Activated T-helper 17 cell treated with anti-CD3 and anti-CD28 coated beads, Interleukin-2, amount 50 U/mL, for 72 hours (primary cell): ENCODE results near the gene NELFCD. TPM values are rescaled to one million over a fixed set of nuclear protein-coding genes. Genes with fewer than 3 reads are reported as not detected.
"Not testable (repeated sequence)": the region's sequence is repeated elsewhere in the genome, so short reads cannot be mapped to it uniquely, and the experiment has no call there.

ENCODE experiments used
- ATAC-seq: fragments of 150-1000 bp; cut with Tn5 transposase; replicated peaks from 2 replicates; pipeline ENCODE4 v1.10.0; 2021; ENCODE audit warnings: mild to moderate bottlenecking, moderate library complexity
- H3K27ac Mint-ChIP-seq: one replicate; pipeline ENCODE4 v1.8.0; 2022; ENCODE audit warnings: mixed read lengths
- H3K27me3 Mint-ChIP-seq: one replicate; pipeline ENCODE4 v1.8.0; 2022; ENCODE audit warnings: mixed read lengths
- H3K36me3 Mint-ChIP-seq: one replicate; pipeline ENCODE4 v1.8.0; 2022; ENCODE audit warnings: low read depth, mild to moderate bottlenecking, mixed read lengths
- H3K4me1 Mint-ChIP-seq: one replicate; pipeline ENCODE4 v1.8.0; 2022; ENCODE audit warnings: mixed read lengths
- H3K4me3 Mint-ChIP-seq: one replicate; pipeline ENCODE4 v1.8.0; 2022; ENCODE audit warnings: mild to moderate bottlenecking, mixed read lengths
- H3K9me3 Mint-ChIP-seq: one replicate; pipeline ENCODE4 v1.8.0; 2022; ENCODE audit warnings: mixed read lengths
- total RNA-seq, 2 donors: library from RNA; stranded (reverse); gene quantifications; one replicate each; pipeline ENCODE4 v1.2.3, GENCODE V29; 2022

NELFCD gene
- total RNA-seq, 2 donors from 2014 or later: 92.7 to 124 TPM

DNA sequence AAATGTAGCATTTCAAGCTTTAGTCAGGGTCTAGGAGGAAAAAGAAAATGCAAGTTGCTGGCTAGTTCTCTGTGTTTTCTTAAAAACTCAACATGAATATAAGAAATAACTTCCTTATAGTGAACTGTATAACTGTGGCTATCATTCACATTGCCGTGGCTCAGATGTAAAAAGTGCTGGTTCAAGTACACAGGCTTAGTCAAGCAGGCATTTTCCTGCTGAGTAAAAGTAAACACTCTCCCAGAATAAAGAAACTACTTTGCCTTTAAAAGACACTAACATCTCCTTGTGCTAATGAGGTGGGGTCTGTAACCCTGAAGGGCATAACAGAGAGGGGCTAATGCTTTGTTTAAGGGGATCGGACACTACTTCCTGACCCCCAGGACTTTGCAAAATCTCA, 47.8 kb downstream of the NELFCD start:
- no peaks in the 10 kb centered on the region for H3K9me3 Mint-ChIP-seq
- H3K27me3 Mint-ChIP-seq: no peaks in the 10 kb centered on the region
- peak overlapping the region; percentile 90 for H3K4me3 Mint-ChIP-seq
- H3K4me1 Mint-ChIP-seq: peaks cover 48% of the 10 kb centered on the region
- peaks cover 93% of the 10 kb centered on the region for H3K36me3 Mint-ChIP-seq
- ATAC-seq: no peak
- H3K27ac Mint-ChIP-seq: peak overlapping the region; percentile 52

- H3K9me3 Mint-ChIP-seq: no peaks in the 10 kb centered on the region
- peaks cover 38% of the 10 kb centered on the region for H3K4me1 Mint-ChIP-seq
- peak overlapping the region; percentile 40 for H3K27ac Mint-ChIP-seq
- H3K27me3 Mint-ChIP-seq: no peaks in the 10 kb centered on the region
- peak overlapping the region; percentile 90 for H3K4me3 Mint-ChIP-seq
- ATAC-seq: no peak
- H3K36me3 Mint-ChIP-seq: peaks cover 93% of the 10 kb centered on the region
These were observed 50.0 kb downstream of the NELFCD start for GRCh38 chr20:59030911-59031563.

GRCh38 chr20:59031564-59032022, 50.5 kb downstream of the NELFCD start:
- Mint-ChIP-seq H3K4me3 (peak overlapping the region; percentile 90), H3K36me3 (peaks cover 93% of the 10 kb centered on the region), H3K27ac (peak overlapping the region; percentile 40), H3K4me1 (peaks cover 38% of the 10 kb centered on the region), H3K27me3 (no peaks in the 10 kb centered on the region), H3K9me3 (no peaks in the 10 kb centered on the region)
- peak; percentile 18 for ATAC-seq

DNA sequence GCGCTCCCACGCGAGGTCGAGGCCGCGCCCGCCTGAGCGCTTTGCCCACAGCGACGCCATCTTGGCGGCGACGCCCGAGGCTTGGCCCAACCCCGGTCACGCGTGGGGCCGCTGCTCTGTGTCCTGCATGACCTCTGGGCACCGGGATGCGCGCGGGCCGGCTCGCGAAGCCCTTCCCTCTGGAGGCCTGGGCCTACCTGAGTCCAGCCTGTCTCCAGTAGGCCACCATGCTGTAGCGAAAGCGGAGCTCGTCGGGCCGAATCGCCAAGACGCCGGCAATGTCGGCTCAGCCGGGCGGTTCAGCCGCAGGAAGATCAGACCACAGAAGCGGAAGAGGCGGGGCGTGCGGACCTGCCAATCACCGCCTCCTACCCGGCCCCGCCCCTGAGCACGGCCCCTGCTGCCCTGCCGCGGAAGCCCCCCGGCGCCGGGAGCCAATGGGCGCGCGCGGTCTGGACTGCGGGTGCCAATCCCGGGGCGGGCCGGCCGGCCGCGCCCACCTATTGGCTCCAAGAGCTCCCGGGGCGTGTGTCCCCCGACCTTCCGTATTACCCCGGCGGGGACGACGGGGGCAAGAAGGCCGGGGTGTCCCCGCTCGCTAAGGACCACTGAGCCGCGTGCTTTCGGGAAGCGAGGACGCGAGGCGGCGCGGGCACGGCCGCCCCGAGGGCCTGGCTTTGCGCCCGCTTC, 51.1 kb downstream of the NELFCD start, which contains the start of gene ATP5F1E:
ATP5F1E (minus strand) TSS at position 313 of the 690 bp plus-strand sequence; CDS start at position 229, 84 bp downstream.
- peak within 1 kb of the TSS; percentile 40 for H3K27ac Mint-ChIP-seq
- H3K4me3 Mint-ChIP-seq: peak within 1 kb of the TSS; percentile 90
- peak; percentile 94 for ATAC-seq
- H3K27me3 Mint-ChIP-seq: no peaks in the 10 kb centered on the region
- no peaks in the 10 kb centered on the region for H3K9me3 Mint-ChIP-seq
- H3K36me3 Mint-ChIP-seq: peaks cover 93% of the 10 kb centered on the region
- H3K4me1 Mint-ChIP-seq: peaks cover 37% of the 10 kb centered on the region

DNA sequence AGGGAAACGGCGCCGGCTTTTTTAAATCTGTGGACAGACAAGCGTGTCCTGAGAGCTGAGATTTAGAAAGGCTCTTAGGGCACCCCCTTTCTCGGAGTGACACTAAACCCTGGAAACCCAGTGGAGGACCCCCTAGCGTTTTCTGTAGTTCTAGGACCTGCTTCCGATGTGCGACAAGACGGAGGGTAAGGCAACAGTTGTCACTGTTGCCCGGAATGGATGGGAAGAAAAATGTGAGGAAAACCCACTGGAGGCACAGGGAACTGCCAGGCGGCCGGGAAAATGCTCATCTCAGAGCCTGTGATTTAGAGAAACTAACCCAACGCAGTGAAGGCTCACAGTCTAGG, 51.6 kb downstream of the NELFCD start:
- H3K36me3 Mint-ChIP-seq: peaks cover 93% of the 10 kb centered on the region

DNA sequence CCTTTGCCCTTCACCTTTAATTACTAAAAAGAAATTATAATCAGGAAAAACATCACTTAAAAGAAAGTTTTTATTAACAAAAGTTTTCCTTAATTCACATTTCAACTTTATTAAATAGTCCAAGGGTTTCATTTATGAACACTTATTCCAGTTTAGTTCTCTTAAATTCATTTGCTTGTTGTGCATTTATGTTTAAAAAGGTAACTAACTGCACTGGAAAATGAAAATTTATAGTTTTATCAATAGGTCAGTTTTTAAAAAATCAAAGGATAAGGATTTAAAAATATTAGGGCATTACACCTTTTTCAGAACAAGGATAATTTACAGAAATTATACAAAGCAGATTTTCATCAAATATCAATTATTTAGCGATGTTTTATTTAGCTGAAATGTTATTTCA, 52.0 kb downstream of the NELFCD start:
- no peak for ATAC-seq
- Mint-ChIP-seq H3K4me3 (peak overlapping the region; percentile 90), H3K27me3 (no peaks in the 10 kb centered on the region), H3K9me3 (no peaks in the 10 kb centered on the region), H3K27ac (peak overlapping the region; percentile 40), H3K4me1 (peaks cover 29% of the 10 kb centered on the region), H3K36me3 (peaks cover 93% of the 10 kb centered on the region)

More for the DNA sequence above, 51.6 kb downstream of the NELFCD start:
- H3K4me3 Mint-ChIP-seq: peak overlapping the region; percentile 90
- no peaks in the 10 kb centered on the region for H3K27me3 Mint-ChIP-seq
- no peaks in the 10 kb centered on the region for H3K9me3 Mint-ChIP-seq
- H3K4me1 Mint-ChIP-seq: peaks cover 32% of the 10 kb centered on the region
- peak overlapping the region; percentile 40 for H3K27ac Mint-ChIP-seq
- no peak for ATAC-seq

DNA sequence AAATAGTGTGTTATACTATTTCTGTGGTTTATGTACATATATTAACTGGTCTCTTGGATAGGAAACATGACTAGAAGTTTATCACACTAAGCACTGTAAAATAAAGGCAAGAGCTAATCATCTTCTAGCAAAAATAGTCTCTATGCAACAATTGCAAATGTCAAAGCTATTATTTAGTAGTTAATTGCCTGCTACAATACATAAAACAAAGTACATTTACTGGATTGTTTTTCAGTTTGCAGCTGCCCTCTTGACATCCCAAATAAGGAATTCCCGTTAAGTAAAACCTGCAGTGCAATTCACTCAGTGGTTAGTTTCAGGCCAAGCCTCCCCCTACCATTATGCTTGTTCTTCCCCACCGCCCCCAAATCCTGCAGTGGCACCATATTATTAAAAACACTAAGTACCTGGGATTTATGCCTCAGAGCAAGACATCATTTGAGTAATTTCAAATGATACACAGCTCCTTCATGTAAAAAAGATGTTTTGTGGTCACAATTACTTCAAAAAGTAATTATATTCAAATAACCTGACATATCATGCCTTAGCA, 52.6 kb downstream of the NELFCD start:
- Mint-ChIP-seq H3K4me1 (peaks cover 25% of the 10 kb centered on the region), H3K9me3 (no peaks in the 10 kb centered on the region), H3K4me3 (peak overlapping the region; percentile 39), H3K27ac (no peak overlapping the region), H3K36me3 (peaks cover 93% of the 10 kb centered on the region), H3K27me3 (no peaks in the 10 kb centered on the region)
- no peak for ATAC-seq

DNA sequence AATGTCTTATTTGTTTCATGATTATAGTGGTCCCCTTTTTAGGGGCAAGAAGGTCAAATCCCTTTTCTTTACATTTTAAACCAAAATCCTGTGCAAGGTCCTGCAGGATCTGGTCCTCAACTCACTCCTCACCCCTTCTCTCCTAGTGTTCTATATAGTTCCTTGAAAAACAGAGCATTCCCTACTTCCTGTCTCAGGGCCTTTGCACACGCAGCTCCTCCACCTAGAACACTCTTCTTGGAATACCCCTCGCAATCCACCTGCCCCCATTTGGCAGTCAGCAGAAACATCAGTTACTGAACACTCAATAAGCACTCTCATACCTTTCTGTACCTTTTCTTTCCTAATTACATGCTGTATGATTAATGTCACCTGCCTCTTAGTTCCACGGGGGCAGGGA, 54.3 kb downstream of the NELFCD start:
- H3K4me1 Mint-ChIP-seq: peaks cover 25% of the 10 kb centered on the region
- peaks cover 93% of the 10 kb centered on the region for H3K36me3 Mint-ChIP-seq
- no peak for ATAC-seq
- H3K27me3 Mint-ChIP-seq: no peaks in the 10 kb centered on the region
- no peaks in the 10 kb centered on the region for H3K9me3 Mint-ChIP-seq
- no peak overlapping the region for H3K4me3 Mint-ChIP-seq
- peak overlapping the region; percentile 5 for H3K27ac Mint-ChIP-seq

- Mint-ChIP-seq H3K27ac (peak overlapping the region; percentile 11), H3K4me1 (peaks cover 32% of the 10 kb centered on the region), H3K4me3 (no peak overlapping the region), H3K9me3 (no peaks in the 10 kb centered on the region), H3K27me3 (no peaks in the 10 kb centered on the region), H3K36me3 (peaks cover 89% of the 10 kb centered on the region)
- ATAC-seq: no peak
These were observed 56.3 kb downstream of the NELFCD start for GRCh38 chr20:59037386-59037785.

DNA sequence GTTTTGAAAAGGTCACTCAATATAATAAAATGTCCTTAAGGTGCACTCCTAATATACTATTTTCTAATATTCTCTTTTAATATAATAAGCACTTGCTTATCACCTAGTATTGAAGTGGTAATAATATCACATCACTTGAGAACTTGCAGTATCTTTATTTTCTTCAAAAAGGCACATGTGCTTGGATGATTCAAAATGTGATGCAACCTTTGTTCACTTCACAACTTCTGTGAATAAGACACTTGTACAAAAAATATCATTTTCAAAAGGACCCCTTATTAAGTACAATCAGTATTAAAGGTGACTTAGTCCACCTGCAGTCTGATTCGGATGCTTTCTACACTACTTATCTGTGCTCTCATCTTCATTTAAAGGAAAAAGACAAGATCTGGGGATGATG, 58.2 kb downstream of the NELFCD start:
- peak overlapping the region; percentile 58 for H3K27ac Mint-ChIP-seq
- no peaks in the 10 kb centered on the region for H3K27me3 Mint-ChIP-seq
- H3K4me1 Mint-ChIP-seq: peaks cover 37% of the 10 kb centered on the region
- H3K9me3 Mint-ChIP-seq: no peaks in the 10 kb centered on the region
- peaks cover 74% of the 10 kb centered on the region for H3K36me3 Mint-ChIP-seq
- ATAC-seq: no peak
- peak overlapping the region; percentile 82 for H3K4me3 Mint-ChIP-seq

GRCh38 chr20:59040667-59041066, 59.6 kb downstream of the NELFCD start:
- H3K9me3 Mint-ChIP-seq: no peaks in the 10 kb centered on the region
- ATAC-seq: no peak
- H3K4me1 Mint-ChIP-seq: peaks cover 37% of the 10 kb centered on the region

DNA sequence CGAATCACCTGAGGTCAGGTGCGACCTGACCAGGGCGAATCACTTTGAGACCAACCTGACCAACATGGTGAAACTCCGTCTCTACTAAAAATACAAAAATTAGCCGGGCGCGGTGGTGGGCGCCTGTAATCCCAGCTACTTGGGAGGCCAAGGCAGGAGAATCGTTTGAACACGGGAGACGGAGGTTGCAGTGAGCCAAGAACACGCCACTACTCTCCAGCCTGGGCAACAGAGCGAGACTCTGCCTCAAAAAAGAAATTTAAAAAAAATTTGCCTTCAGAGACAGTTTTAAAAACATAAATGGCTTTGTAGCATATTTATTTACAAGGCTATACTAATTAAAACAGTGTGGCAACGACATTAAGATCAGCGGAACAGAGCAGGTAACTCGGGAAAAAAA, 60.4 kb downstream of the NELFCD start:
- H3K4me3 Mint-ChIP-seq: peak overlapping the region; percentile 82
- H3K36me3 Mint-ChIP-seq: peaks cover 52% of the 10 kb centered on the region
- H3K9me3 Mint-ChIP-seq, ATAC-seq, H3K27me3 Mint-ChIP-seq: not testable (repeated sequence)
- H3K4me1 Mint-ChIP-seq: peaks cover 37% of the 10 kb centered on the region
- peak overlapping the region; percentile 72 for H3K27ac Mint-ChIP-seq

More at GRCh38 chr20:59040667-59041066, 59.6 kb downstream of the NELFCD start:
- no peaks in the 10 kb centered on the region for H3K27me3 Mint-ChIP-seq
- H3K4me3 Mint-ChIP-seq: peak overlapping the region; percentile 82
- peak overlapping the region; percentile 72 for H3K27ac Mint-ChIP-seq
- H3K36me3 Mint-ChIP-seq: peaks cover 60% of the 10 kb centered on the region

GRCh38 chr20:59042151-59042795, 61.2 kb downstream of the NELFCD start, which contains the start of gene PRELID3B:
PRELID3B (minus strand) TSS chr20:59042786; CDS start chr20:59042730, 56 bp downstream.
- Mint-ChIP-seq H3K27me3 (no peaks in the 10 kb centered on the region), H3K36me3 (peaks cover 44% of the 10 kb centered on the region), H3K9me3 (no peaks in the 10 kb centered on the region), H3K27ac (peak within 1 kb of the TSS; percentile 74), H3K4me3 (peak within 1 kb of the TSS; percentile 82), H3K4me1 (peaks cover 31% of the 10 kb centered on the region)
- peak; percentile 40 for ATAC-seq
